DOHH2 (cell line): ENCODE data around the gene DNAH6.

Experiments
- H3F3A ChIP-seq: fragments of 200-600 bp; sonication (generic), shearing (Covaris generic); 2 replicates; pipeline ENCODE4 v1.6.0; 2016; ENCODE audit warnings: antibody characterized with exemption, mild to moderate bottlenecking; ENCODE audit not compliant: control insufficient read depth, insufficient read depth
- H3K27ac ChIP-seq: fragments of 200-600 bp; sonication (generic); 2 replicates; pipeline ENCODE4 v1.5.1; 2014; ENCODE audit warnings: low read depth, mild to moderate bottlenecking, low read length, moderate library complexity
- H3K27me3 ChIP-seq: fragments of 200-600 bp; sonication (generic); 2 replicates; pipeline ENCODE4 v1.6.1; 2014; ENCODE audit warnings: mild to moderate bottlenecking, low read length, mixed read lengths; ENCODE audit not compliant: control insufficient read depth
- H3K36me3 ChIP-seq: fragments of 200-600 bp; sonication (generic); 2 replicates; pipeline ENCODE4 v1.6.1; 2014; ENCODE audit warnings: mild to moderate bottlenecking, low read length, moderate library complexity, mixed read lengths; ENCODE audit not compliant: control insufficient read depth
- H3K4me1 ChIP-seq: fragments of 200-600 bp; sonication (generic); 2 replicates; pipeline ENCODE4 v1.6.1; 2014; ENCODE audit warnings: mild to moderate bottlenecking, low read length, mixed read lengths; ENCODE audit not compliant: control insufficient read depth
- H3K4me2 ChIP-seq: fragments of 200-600 bp; sonication (generic); 2 replicates; pipeline ENCODE4 v1.6.0; 2014; ENCODE audit warnings: mild to moderate bottlenecking, low read length, moderate library complexity
- H3K4me3 ChIP-seq: fragments of 200-600 bp; sonication (generic); 2 replicates; pipeline ENCODE4 v1.5.1; 2014; ENCODE audit warnings: mild to moderate bottlenecking, low read length, mixed read lengths
- H3K79me2 ChIP-seq: fragments of 200-600 bp; sonication (generic); 2 replicates; pipeline ENCODE4 v1.6.1; 2014; ENCODE audit warnings: mild to moderate bottlenecking, low read length, mixed read lengths; ENCODE audit not compliant: control insufficient read depth
- H3K9me2 ChIP-seq: fragments of 200-600 bp; sonication (generic); replicated peaks from 2 replicates; pipeline ENCODE4 v1.6.1; 2014; ENCODE audit warnings: mild to moderate bottlenecking, low read length, mixed read lengths; ENCODE audit not compliant: control insufficient read depth
- H3K9me3 ChIP-seq: fragments of 200-600 bp; sonication (generic); 2 replicates; pipeline ENCODE4 v1.6.1; 2014; ENCODE audit warnings: antibody characterized with exemption, low read length, mixed read lengths; ENCODE audit not compliant: control insufficient read depth, insufficient read depth
- H4K20me1 ChIP-seq: fragments of 200-600 bp; sonication (generic); 2 replicates; pipeline ENCODE4 v1.6.0; 2014; ENCODE audit warnings: low read depth, mild to moderate bottlenecking, antibody characterized with exemption, low read length, moderate library complexity; ENCODE audit not compliant: control insufficient read depth, insufficient read depth
- EZH2phosphoT487 ChIP-seq: fragments of 200-600 bp; sonication (generic); IDR thresholded peaks from 2 replicates; pipeline ENCODE4 v1.6.1; 2017; ENCODE audit warnings: borderline replicate concordance, mild to moderate bottlenecking, antibody characterized with exemption, low read length, moderate library complexity, mixed read lengths
- TF ChIP-seq, protein P1 (sequence below): fragments of 200-600 bp; sonication (generic); IDR thresholded peaks from one replicate; pipeline ENCODE4 v1.5.1; 2014; ENCODE audit warnings: antibody characterized with exemption, mild to moderate bottlenecking, low read depth, low read length; ENCODE audit not compliant: poor library complexity, severe bottlenecking

DNAH6 gene

GRCh38 chr2:84858123-84858522 is 341.8 kb downstream of the DNAH6 start:
- peaks cover 4% of the 10 kb centered on the region; the same call in 1 of the 2 replicates for H3K4me1 ChIP-seq
- H3K79me2 ChIP-seq = no peaks in the 10 kb centered on the region
- no peak overlapping the region for H3K4me3 ChIP-seq
- H3K36me3 ChIP-seq = no peaks in the 10 kb centered on the region
- H4K20me1 ChIP-seq = no peaks in the 10 kb centered on the region
- TF ChIP-seq, protein P1, sequence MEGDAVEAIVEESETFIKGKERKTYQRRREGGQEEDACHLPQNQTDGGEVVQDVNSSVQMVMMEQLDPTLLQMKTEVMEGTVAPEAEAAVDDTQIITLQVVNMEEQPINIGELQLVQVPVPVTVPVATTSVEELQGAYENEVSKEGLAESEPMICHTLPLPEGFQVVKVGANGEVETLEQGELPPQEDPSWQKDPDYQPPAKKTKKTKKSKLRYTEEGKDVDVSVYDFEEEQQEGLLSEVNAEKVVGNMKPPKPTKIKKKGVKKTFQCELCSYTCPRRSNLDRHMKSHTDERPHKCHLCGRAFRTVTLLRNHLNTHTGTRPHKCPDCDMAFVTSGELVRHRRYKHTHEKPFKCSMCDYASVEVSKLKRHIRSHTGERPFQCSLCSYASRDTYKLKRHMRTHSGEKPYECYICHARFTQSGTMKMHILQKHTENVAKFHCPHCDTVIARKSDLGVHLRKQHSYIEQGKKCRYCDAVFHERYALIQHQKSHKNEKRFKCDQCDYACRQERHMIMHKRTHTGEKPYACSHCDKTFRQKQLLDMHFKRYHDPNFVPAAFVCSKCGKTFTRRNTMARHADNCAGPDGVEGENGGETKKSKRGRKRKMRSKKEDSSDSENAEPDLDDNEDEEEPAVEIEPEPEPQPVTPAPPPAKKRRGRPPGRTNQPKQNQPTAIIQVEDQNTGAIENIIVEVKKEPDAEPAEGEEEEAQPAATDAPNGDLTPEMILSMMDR = peak; percentile 17
- TF ChIP-seq EZH2phosphoT487 = no peak
- no peaks in the 10 kb centered on the region for H3K27me3 ChIP-seq
- no peaks in the 10 kb centered on the region for H3F3A ChIP-seq
- no peak overlapping the region for H3K27ac ChIP-seq
- no peaks in the 10 kb centered on the region for H3K9me3 ChIP-seq
- H3K4me2 ChIP-seq = no peak overlapping the region
- no peaks in the 10 kb centered on the region for H3K9me2 ChIP-seq

DNA sequence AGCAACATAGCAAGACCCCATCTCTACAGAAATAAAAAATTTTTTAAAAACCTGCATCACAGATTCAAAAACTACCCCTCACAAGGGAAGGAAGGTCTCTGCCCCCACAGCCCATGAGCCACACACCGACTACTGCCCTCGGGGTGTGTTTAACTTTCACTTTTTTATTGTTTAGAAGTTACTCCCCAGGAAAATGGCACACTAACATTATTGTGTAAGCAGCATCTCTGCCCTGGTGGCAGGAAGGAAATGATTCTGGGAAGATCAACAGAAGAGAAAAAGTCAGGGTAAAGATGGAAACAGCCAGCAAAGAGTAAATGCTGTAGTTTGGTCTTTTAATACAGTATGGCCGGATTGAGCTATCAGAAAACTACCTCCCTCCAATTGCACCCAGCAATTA is 342.6 kb downstream of the DNAH6 start:
- H3K27me3 ChIP-seq = no peaks in the 10 kb centered on the region
- H3K79me2 ChIP-seq = no peaks in the 10 kb centered on the region
- H3K36me3 ChIP-seq = no peaks in the 10 kb centered on the region
- H4K20me1 ChIP-seq = no peaks in the 10 kb centered on the region
- peaks cover 4% of the 10 kb centered on the region; the same call in 1 of the 2 replicates for H3K4me1 ChIP-seq
- H3K9me2 ChIP-seq = no peaks in the 10 kb centered on the region
- no peak overlapping the region for H3K27ac ChIP-seq
- H3K4me2 ChIP-seq = no peak overlapping the region
- H3K4me3 ChIP-seq = no peak overlapping the region
- no peaks in the 10 kb centered on the region for H3K9me3 ChIP-seq
- H3F3A ChIP-seq = no peaks in the 10 kb centered on the region
- TF ChIP-seq EZH2phosphoT487 = no peak
- TF ChIP-seq, protein P1 = no peak

DNA sequence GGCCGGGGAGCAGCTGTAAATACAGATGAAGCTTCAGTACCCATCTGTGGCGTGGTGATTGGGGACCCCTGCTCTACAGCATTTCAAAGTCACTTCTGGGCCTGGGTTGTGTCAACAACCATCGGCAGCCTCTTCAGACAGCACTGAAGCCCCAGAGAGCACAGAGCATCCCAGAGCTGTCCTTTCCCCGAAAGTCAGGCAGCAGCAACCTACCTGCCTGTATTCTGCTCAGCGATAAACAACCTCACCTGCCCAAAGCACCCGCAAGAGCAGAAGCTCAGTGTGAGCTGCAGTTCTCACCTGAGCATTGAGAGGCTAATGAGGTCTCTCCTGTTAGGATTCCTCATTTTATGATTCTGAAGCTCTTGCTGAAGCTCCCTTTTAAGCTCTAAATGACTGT is 345.2 kb downstream of the DNAH6 start:
- TF ChIP-seq EZH2phosphoT487 = no peak
- TF ChIP-seq, protein P1 = no peak
- Histone ChIP-seq H3K27me3 (no peaks in the 10 kb centered on the region), H3K27ac (no peak overlapping the region), H3F3A (no peaks in the 10 kb centered on the region), H3K79me2 (no peaks in the 10 kb centered on the region), H3K9me3 (no peaks in the 10 kb centered on the region), H3K4me3 (no peak overlapping the region), H3K36me3 (no peaks in the 10 kb centered on the region), H3K4me2 (no peak overlapping the region), H3K9me2 (no peaks in the 10 kb centered on the region), H3K4me1 (peaks cover 4% of the 10 kb centered on the region; the same call in 1 of the 2 replicates), H4K20me1 (no peaks in the 10 kb centered on the region)
